SU-DHL-6 (cell line): Measurements from ENCODE around the gene RAD51B.

Source experiments
- EZH2phosphoT487 ChIP-seq: fragments of 200-600 bp; sonication (generic), shearing (Covaris generic); conservative IDR thresholded peaks from 2 replicates; pipeline ENCODE4 v1.6.1; 2018; ENCODE audit warnings: mild to moderate bottlenecking, antibody characterized with exemption, low read length, moderate library complexity, mixed read lengths
- TF ChIP-seq, protein P1 (sequence below): fragments of 200-600 bp; sonication (generic); IDR thresholded peaks from one replicate; pipeline ENCODE4 v1.5.1; 2017; ENCODE audit warnings: antibody characterized with exemption, mild to moderate bottlenecking, low read length, moderate library complexity; ENCODE audit not compliant: insufficient read depth, poor library complexity, severe bottlenecking

DNA sequence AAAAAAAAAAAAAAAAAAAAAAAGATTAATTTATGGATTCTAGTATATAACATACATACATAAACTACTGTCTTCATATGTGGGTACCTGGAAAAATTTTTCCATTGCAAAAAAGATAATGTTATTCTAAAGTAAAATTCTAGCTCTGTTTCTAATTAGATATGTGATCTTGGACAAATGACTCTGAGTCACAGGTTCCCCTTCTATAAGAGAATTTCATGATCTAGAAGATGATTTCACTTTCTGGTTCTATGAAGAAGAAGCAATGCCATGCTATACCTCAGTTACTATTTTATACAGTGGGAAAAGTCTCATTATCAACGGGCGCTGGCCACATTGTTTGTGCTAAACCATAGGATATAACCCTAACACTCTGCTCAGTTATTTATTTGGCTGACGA lies 622.0 kb downstream of the RAD51B start:
- TF ChIP-seq, protein P1, sequence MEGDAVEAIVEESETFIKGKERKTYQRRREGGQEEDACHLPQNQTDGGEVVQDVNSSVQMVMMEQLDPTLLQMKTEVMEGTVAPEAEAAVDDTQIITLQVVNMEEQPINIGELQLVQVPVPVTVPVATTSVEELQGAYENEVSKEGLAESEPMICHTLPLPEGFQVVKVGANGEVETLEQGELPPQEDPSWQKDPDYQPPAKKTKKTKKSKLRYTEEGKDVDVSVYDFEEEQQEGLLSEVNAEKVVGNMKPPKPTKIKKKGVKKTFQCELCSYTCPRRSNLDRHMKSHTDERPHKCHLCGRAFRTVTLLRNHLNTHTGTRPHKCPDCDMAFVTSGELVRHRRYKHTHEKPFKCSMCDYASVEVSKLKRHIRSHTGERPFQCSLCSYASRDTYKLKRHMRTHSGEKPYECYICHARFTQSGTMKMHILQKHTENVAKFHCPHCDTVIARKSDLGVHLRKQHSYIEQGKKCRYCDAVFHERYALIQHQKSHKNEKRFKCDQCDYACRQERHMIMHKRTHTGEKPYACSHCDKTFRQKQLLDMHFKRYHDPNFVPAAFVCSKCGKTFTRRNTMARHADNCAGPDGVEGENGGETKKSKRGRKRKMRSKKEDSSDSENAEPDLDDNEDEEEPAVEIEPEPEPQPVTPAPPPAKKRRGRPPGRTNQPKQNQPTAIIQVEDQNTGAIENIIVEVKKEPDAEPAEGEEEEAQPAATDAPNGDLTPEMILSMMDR: no peak
- no peak for TF ChIP-seq EZH2phosphoT487
